Neural crest cell (in vitro differentiated cells): Measurements from ENCODE around the gene TGFBR2. TPM values are rescaled to one million over a fixed set of nuclear protein-coding genes. Genes with fewer than 3 reads are reported as not detected.

Experiments
- DNase-seq: peaks from one replicate; pipeline ENCODE4 v3.0.0; 2021; ENCODE audit warnings: low read depth, mixed read lengths, low spot score
- H3K27ac Mint-ChIP-seq: one replicate; pipeline ENCODE4 v1.8.0; 2021; ENCODE audit warnings: mild to moderate bottlenecking, mixed read lengths; ENCODE audit not compliant: unreplicated experiment
- H3K27me3 Mint-ChIP-seq: 2 replicates; pipeline ENCODE4 v1.8.0; 2021; ENCODE audit warnings: low read depth, mild to moderate bottlenecking, mixed read lengths
- H3K36me3 Mint-ChIP-seq: 2 replicates; pipeline ENCODE4 v1.8.0; 2021; ENCODE audit warnings: low read depth, mild to moderate bottlenecking, mixed read lengths
- H3K4me1 Mint-ChIP-seq: 2 replicates; pipeline ENCODE4 v1.8.0; 2021; ENCODE audit warnings: mixed read lengths
- H3K4me3 Mint-ChIP-seq: one replicate; pipeline ENCODE4 v1.8.0; 2021; ENCODE audit warnings: mild to moderate bottlenecking, mixed read lengths
- H3K9me3 Mint-ChIP-seq: 2 replicates; pipeline ENCODE4 v1.8.0; 2021; ENCODE audit warnings: mixed read lengths
- CTCF ChIP-seq: fragments of 200-600 bp; sonication (generic); conservative IDR thresholded peaks from 2 replicates; pipeline ENCODE4 v1.5.0; 2021; ENCODE audit warnings: antibody characterized with exemption, mild to moderate bottlenecking
- total RNA-seq: library from RNA; stranded (reverse); gene quantifications from 2 replicates; pipeline ENCODE4 v1.2.1, GENCODE V29; 2021

TGFBR2 gene
- total RNA-seq, 1 donor from 2014 or later = 8.7 TPM

DNA sequence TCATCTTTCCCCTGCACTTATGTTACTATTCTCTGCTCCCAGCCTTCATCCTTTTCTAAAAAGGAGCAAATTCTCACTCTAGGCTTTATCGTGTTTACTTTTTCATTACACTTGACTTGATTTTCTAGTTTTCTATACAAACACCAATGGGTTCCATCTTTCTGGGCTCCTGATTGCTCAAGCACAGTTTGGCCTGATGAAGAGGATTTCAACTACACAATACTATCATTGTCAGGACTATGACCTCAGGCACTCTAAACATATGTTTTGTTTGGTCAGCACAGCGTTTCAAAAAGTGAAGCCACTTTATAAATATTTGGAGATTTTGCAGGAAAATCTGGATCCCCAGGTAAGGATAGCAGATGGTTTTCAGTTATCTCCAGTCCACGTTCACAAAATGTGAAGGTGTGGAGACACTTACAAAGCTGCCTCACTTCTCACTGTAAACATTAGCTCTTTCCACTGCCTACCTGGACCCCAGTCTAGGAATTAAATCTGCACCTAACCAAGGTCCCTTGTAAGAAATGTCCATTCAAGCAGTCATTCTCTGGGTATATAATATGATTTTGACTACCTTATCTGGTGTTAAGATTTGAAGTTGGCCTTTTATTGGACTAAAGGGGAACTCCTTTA is 86.2 kb downstream of the TGFBR2 start:
- Mint-ChIP-seq H3K4me3 (no peak overlapping the region), H3K9me3 (no peaks in the 10 kb centered on the region), H3K4me1 (peaks cover 36% of the 10 kb centered on the region), H3K36me3 (peaks cover 7% of the 10 kb centered on the region), H3K27ac (no peak overlapping the region), H3K27me3 (no peaks in the 10 kb centered on the region)
- DNase-seq = no peak
- TF ChIP-seq CTCF = no peak

GRCh38 chr3:30693470-30694120 is 87.2 kb downstream of the TGFBR2 start:
- no peaks in the 10 kb centered on the region for H3K27me3 Mint-ChIP-seq
- TF ChIP-seq CTCF = peak; percentile 92

GRCh38 chr3:30694148-30694547 is 87.7 kb downstream of the TGFBR2 start:
- no peak for TF ChIP-seq CTCF
- Mint-ChIP-seq H3K27me3 (no peaks in the 10 kb centered on the region), H3K9me3 (no peaks in the 10 kb centered on the region), H3K27ac (no peak overlapping the region), H3K36me3 (peaks cover 6% of the 10 kb centered on the region), H3K4me3 (no peak overlapping the region), H3K4me1 (peaks cover 27% of the 10 kb centered on the region)
- no peak for DNase-seq

More at GRCh38 chr3:30693470-30694120, 87.2 kb downstream of the TGFBR2 start:
- Mint-ChIP-seq H3K4me1 (peaks cover 32% of the 10 kb centered on the region), H3K36me3 (peaks cover 6% of the 10 kb centered on the region), H3K9me3 (no peaks in the 10 kb centered on the region), H3K4me3 (no peak overlapping the region), H3K27ac (no peak overlapping the region)
- no peak for DNase-seq

- no peak overlapping the region for H3K27ac Mint-ChIP-seq
- H3K4me1 Mint-ChIP-seq = peaks cover 24% of the 10 kb centered on the region
- H3K27me3 Mint-ChIP-seq = no peaks in the 10 kb centered on the region
- TF ChIP-seq CTCF = no peak
- peaks cover 6% of the 10 kb centered on the region for H3K36me3 Mint-ChIP-seq
- no peaks in the 10 kb centered on the region for H3K9me3 Mint-ChIP-seq
- DNase-seq = no peak
- H3K4me3 Mint-ChIP-seq = no peak overlapping the region
These were observed 88.3 kb downstream of the TGFBR2 start for GRCh38 chr3:30694668-30695067.

DNA sequence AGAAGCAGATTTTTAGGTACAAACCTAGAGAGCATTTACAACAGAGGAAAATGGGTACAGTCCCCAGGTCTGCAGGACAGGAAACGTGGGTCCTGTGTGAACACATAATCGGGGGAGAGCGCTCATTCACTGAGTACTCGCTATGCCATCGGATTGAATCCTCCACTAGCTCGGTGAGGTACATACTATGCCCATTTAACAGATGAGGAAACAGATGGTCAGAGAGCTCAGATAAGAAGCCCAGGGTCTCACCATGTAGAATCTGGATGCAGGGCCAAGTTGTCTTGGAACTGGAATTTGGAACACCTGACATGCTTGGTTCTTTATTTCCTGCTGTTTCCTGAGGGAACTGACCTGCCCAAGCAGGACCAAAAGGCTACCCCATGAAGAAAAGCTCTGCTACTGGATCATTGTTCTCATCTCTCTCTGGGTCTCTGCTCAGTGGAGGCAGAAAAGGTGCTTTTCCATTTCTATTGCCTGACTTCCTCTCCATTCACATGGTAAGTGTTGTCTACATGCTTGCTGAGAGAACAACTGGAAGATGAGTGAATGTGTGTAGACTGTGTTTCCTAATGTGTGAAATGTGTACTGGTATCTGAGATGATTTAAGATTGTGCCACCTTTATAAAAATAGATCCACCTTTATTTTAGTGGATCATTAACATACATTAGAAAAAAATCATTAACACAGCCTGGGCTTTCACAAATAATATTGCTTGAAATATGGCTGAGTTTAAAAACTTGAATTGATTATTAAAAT is 89.1 kb downstream of the TGFBR2 start:
- Mint-ChIP-seq H3K27ac (no peak overlapping the region), H3K27me3 (no peaks in the 10 kb centered on the region), H3K36me3 (peaks cover 6% of the 10 kb centered on the region), H3K4me3 (no peak overlapping the region), H3K4me1 (peaks cover 21% of the 10 kb centered on the region), H3K9me3 (no peaks in the 10 kb centered on the region)
- DNase-seq = no peak
- TF ChIP-seq CTCF = no peak
